ENCODE data around the gene MSH5. TPM values are rescaled to one million over a fixed set of nuclear protein-coding genes. Genes with fewer than 3 reads are reported as not detected.

Gene MSH5
- total and polyA plus RNA-seq, 9 donors, result 4.8 to 19.1 (median 9.1) TPM

GRCh38 chr6:31760790-31761189 lies 21.0 kb downstream of the MSH5 start:
- DNase-seq, result no peak
- 88 to 96% (median 91%) methylated on average over 5 of the region's 5 CpGs for WGBS, 3 donors
- Histone ChIP-seq H3K9me3 (no peaks in the 10 kb centered on the region), H3K4me3 (no peak overlapping the region), H3K36me3 (no peaks in the 10 kb centered on the region), H3K27ac (no peak overlapping the region), H3K27me3 (no peaks in the 10 kb centered on the region), H3K4me1 (ENCODE audit: insufficient read depth) (no peaks in the 10 kb centered on the region)
- intact Hi-C loops (cut with DNase I), result no loop called here
- TF ChIP-seq POLR2A (IDR thresholded peaks at IDR 0.05) (no peak), EP300 (IDR thresholded peaks at IDR 0.05) (no peak), CTCF (IDR thresholded peaks at IDR 0.05) (no peak)

GRCh38 chr6:31761343-31761742 lies 21.5 kb downstream of the MSH5 start:
- no peak for DNase-seq

GRCh38 chr6:31762356-31762755 lies 22.6 kb downstream of the MSH5 start, which contains the start of gene SAPCD1:
TSS of gene SAPCD1 (plus strand) at chr6:31762656. CDS start at chr6:31763055, 399 bp downstream.
- no peak within 1 kb of the TSS for H3K27ac ChIP-seq
- no peak for TF ChIP-seq EP300 (IDR thresholded peaks at IDR 0.05)
- TF ChIP-seq CTCF (IDR thresholded peaks at IDR 0.05), result no peak
- no peak for TF ChIP-seq POLR2A (IDR thresholded peaks at IDR 0.05)
- no peaks in the 10 kb centered on the region for H3K27me3 ChIP-seq
- intact Hi-C loops (cut with DNase I), result no loop called here
- no peak within 1 kb of the TSS for H3K4me3 ChIP-seq
- no peak for DNase-seq
- H3K4me1 ChIP-seq (ENCODE audit: insufficient read depth), result peaks cover 3% of the 10 kb centered on the region
- no peaks in the 10 kb centered on the region for H3K9me3 ChIP-seq
- no peaks in the 10 kb centered on the region for H3K36me3 ChIP-seq
- 51 to 63% (median 55%) methylated on average over 4 of the region's 4 CpGs for WGBS, 3 donors

More at GRCh38 chr6:31761343-31761742, 21.5 kb downstream of the MSH5 start:
- no peak overlapping the region for H3K4me3 ChIP-seq
- no peak for TF ChIP-seq CTCF (IDR thresholded peaks at IDR 0.05)
- TF ChIP-seq EP300 (IDR thresholded peaks at IDR 0.05), result no peak
- TF ChIP-seq POLR2A (IDR thresholded peaks at IDR 0.05), result no peak
- H3K27ac ChIP-seq, result no peak overlapping the region
- no peaks in the 10 kb centered on the region for H3K27me3 ChIP-seq
- 95% methylated on average over 8 of the region's 8 CpGs for WGBS, 3 donors
- peaks cover 2% of the 10 kb centered on the region for H3K4me1 ChIP-seq (ENCODE audit: insufficient read depth)
- no peaks in the 10 kb centered on the region for H3K9me3 ChIP-seq
- H3K36me3 ChIP-seq, result no peaks in the 10 kb centered on the region
- intact Hi-C loops (cut with DNase I), result no loop called here

- no peaks in the 10 kb centered on the region for H3K27me3 ChIP-seq
- intact Hi-C loops (cut with DNase I), result no loop called here
- TF ChIP-seq CTCF (IDR thresholded peaks at IDR 0.05) (no peak), EP300 (IDR thresholded peaks at IDR 0.05) (no peak)
- H3K9me3 ChIP-seq, result no peaks in the 10 kb centered on the region
- H3K27ac ChIP-seq, result no peak overlapping the region
- no peak for DNase-seq
- peaks cover 3% of the 10 kb centered on the region for H3K4me1 ChIP-seq (ENCODE audit: insufficient read depth)
- H3K36me3 ChIP-seq, result no peaks in the 10 kb centered on the region
- no peak overlapping the region for H3K4me3 ChIP-seq
- WGBS, 3 donors, result 62 to 72% (median 66%) methylated on average over 8 of the region's 8 CpGs
Observed at GRCh38 chr6:31762878-31763618, 23.2 kb downstream of the MSH5 start.

All from ovary (tissue), 9 donors.